GM19099 (cell line): ENCODE results near the gene MPIG6B.

Experiments
- POLR2A ChIP-seq: IDR thresholded peaks from 3 replicates; pipeline ENCODE4 v1.6.1; 2011; ENCODE audit warnings: low read depth; ENCODE audit not compliant: insufficient read length; ENCODE audit errors: extremely low read depth

Gene MPIG6B

DNA sequence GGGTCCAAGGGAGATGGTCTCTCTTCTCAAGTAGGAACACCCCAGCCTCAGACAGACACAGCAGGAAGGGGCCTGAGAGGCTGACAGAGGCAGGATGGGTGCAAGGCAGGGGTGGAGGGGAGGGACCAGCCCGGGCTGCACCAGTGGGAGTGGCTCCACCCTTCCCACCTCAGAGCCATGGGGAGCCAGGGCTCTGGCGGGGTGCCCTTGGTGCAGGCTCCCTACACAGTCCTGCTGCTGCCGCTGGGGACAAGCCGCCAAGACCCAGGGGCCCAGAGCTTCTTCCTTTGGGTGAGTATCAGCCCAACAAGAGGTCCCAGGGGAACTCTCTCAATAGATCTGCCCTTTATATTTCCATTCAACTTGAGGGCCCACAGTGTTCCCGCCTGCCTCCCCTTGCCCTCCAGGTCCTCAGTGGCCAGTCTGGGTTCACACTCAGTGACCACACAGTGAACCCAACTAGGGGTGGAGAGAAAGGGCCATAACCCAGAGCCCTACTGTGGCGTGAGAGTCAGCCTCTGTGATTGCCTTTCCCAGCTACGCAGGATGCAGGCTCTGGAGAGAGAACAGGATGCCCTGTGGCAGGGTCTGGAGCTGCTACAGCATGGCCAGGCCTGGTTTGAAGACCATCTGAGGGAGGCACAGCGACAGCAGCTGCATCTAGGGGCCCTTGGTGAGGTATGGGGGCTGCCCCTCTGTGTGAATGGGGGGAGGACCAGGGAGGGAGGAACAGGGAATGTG, 39.9 kb downstream of the MPIG6B start:
- no peak for TF ChIP-seq POLR2A

GRCh38 chr6:31763619-31763940, 40.4 kb downstream of the MPIG6B start:
- TF ChIP-seq POLR2A, result no peak

- TF ChIP-seq POLR2A, result no peak
Observed at GRCh38 chr6:31764198-31764597, 41.0 kb downstream of the MPIG6B start.

- TF ChIP-seq POLR2A, result no peak
Observed at GRCh38 chr6:31765559-31765909, 42.4 kb downstream of the MPIG6B start.

DNA sequence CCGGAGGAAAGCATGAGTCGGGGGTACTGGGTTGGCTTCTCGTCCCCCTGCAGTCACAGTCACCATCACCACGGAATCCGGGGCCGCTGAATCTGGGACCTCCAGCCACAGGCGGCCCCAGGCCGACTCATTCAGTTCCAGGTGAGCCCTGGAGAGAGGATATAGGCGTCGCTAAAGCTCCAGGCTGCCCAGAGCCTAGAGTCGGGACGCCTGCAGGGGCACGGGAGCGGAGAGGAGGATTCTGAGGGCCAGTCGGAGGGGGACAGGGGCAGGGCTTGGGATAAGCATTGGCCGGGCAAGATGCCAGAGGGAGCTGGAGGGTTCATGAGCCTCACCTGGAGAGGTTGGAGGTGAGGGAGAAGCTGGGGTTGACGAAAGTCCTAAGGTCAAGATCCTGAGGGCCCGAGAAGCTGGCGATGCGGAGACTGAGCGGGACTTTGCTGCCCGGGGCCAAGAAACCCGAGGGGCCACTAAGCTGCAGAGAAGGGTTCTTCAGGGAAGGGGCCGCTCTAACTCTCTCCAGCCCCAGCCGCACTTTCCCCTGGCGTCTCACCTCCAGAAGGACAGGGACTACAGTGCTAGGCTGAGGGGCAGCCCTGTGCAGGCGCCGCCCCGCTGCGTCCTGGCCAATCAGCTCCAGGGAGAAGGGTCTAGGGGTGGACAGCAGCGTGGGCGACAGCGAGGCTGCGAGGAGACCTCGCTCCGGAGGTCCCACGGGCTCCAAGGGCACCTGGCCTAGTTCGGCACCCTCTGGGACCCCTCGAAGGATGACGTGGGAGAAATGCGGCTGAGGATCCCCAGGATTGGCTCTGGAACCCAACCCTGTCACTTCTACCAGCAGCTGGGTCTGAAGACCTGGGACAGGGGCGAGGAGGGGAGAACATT, 43.0 kb downstream of the MPIG6B start:
- TF ChIP-seq POLR2A, result no peak

- TF ChIP-seq POLR2A, result no peak
Observed at GRCh38 chr6:31767096-31767645, 44.0 kb downstream of the MPIG6B start.

DNA sequence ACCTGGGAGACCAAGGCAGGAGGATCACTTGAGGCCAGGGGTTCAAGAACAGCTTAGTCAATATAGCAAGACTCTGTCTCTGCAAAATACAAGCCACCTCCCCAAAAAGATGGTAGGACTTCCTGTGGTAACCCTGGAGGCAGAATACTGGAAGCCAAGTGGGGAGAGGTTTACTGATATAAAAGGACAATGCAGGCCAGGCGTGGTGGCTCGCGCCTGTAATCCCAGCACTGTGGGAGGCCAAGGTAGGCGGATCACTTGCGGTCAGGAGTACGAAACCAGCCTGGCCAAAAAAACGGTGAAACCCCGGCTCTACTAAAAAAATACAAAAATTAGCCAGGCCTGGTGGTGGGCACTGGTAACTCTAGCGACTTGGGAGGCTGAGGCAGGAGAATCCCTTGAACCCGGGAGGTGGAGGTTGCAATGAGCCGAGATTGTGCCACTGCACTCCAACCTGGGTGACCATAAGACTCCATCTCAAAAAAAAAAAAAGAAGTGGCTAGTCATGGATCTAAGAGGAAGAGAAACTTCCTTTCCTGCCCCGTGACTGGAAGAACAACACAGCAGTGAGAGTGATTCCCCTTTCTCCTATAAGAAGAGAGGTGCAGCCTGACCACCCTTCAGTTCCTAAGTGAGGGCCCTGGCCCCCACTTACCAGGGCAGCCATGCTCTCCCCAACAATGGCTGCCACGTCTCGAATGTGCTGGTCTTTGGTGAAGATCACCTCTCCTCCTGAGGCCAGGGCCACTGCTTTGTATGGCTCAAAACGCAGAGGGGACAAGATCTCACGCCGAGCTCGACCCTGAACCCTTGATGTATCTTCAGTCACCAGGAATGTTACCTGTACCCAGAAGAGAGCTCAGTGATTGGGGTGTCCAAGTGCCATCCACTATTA, 45.4 kb downstream of the MPIG6B start:
- TF ChIP-seq POLR2A, result no peak

DNA sequence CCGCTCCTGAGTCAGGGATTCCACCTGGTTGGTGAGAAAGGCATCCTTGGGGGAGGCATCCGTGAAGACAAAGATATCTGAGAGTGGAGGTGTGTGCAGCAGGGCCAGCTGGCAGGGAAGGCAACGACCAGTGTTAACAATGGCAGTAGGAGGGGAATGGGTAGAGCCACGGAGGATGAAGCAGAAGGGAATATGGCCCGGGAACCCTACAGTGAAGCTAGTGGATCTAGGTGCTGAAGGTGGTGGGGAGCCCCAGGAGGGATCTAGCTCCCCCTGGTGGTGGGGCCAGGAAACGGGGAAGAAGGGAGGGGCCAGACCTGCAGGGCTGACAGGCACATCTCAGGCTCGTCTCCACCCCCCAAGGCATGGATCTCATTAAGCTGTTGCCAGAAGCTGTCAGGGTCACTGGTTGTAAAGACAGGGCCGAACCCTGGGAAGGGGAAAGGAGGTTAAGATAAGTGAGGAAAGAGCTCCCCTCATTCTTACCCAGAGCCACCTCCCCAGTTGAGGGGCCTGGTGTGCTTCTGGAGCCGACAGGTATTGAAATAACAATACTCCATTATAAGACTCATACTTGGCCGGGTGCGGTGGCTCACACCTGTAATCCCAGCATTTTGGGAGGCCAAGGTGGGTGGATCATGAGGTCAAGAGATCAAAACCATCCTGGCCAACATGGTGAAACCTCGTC, 46.7 kb downstream of the MPIG6B start:
- TF ChIP-seq POLR2A, result no peak

DNA sequence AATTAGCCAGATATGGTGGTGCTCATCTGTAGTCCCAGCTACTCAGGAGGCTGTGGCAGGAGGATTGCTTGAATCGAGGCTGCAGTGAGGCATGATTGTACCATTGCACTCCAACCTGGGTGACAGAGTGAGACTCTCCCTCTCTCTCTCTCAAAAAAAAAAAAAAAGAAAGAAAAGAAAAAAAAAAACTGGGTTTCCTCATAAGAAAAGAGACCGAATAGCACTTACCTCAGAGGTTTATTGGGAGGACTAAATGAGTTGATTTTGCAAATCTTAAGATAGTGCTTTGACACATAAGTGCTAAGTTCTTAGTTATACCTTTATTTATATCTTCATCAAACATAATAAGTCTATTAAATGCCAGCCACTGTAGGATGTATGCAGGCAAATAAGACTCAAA, 47.7 kb downstream of the MPIG6B start:
- TF ChIP-seq POLR2A, result no peak

DNA sequence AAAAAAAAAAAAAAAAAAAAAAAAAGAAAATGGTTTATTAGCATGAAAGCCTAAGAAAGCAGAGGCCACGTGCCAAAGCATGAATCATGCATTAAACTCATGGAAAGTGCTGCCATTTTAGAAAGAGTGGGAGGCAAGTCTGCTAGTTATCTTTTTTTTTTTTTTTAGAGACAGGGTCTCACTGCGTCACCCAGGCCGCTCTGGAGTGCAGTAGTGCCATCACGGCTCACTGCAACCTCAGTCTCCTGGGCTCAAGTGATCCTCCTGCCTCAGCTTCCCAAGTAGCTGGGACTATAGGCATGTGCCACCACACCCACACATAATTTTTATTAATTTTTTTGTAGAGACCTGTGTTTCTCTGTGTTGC, 48.8 kb downstream of the MPIG6B start:
- TF ChIP-seq POLR2A, result no peak

DNA sequence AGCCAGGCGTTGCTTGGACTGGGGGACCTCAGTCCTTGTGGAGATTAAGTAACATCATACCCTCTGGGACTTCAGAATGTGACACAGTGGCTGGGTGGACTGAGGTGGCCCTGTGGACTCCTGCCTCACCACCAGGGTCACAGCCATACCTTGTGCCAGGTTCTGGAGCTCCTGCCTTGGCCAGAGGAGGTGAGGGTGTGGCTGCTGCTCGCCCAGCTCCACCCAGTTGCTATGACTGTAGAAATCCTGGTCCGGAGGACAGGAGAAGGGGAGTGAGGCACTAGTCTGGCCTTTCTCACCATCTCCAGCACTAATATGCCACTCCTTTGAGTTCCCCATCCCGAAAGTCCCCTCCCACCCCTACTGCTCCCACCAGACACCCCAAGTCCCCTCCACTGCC, 52.0 kb downstream of the MPIG6B start:
- no peak for TF ChIP-seq POLR2A

DNA sequence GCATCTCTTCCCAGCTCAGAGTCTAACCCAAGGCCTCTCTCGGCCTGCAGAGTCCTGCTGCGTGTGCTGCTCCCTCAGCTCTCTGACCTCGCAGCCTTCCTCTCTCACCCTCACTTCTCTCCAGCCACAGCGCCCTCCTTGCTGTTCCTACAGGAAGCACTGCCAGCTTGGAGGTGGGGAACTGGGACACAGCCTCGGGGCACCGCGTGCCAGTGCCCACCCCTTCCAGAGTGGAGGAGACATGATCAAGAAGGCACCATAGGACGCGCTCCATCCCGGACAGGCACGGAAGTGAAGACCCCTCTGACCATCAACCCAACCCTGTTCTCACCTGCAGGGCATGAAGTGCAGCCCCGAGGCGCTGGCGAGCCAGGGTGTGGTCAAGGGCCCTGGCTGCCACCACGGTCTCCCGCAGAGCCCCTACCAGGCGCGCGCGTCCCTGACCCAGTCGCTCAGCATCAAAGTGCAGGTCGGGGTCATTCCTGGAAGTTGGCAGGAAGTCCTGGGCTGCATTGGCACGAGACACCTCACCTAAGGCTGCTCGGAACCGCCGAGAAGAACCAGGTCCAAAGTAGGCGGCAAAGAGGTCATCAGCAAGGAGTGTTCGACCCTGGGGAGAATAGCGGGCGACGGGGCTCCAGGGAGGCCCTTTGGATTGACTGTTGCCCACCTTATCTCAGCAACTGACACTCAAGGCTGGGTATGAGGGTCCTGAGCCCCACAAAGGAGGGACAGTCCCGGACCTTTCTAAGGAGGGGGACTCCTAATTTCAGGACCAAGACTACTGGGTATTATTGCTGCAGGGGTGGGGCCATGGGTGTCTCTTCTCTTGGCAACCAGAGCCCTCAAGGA, 52.7 kb downstream of the MPIG6B start:
- no peak for TF ChIP-seq POLR2A
